GM19452 (cell line): ENCODE measurements around the gene STX17.

Source experiments
- ATAC-seq: cut with Tn5 transposase; IDR thresholded peaks from one replicate; pipeline ENCODE4 v1.9.1; 2021; ENCODE audit not compliant: unreplicated experiment

STX17 gene

GRCh38 chr9:99905833-99906402 lies 536 bp upstream of the STX17 start:
- ATAC-seq = peak; percentile 2

GRCh38 chr9:99907208-99907532 lies 716 bp downstream of the STX17 start:
- no peak for ATAC-seq

GRCh38 chr9:99911600-99911999 lies 5.1 kb downstream of the STX17 start:
- ATAC-seq = no peak

- ATAC-seq = no peak
These were observed 10.2 kb downstream of the STX17 start for GRCh38 chr9:99916650-99917049.

GRCh38 chr9:99918134-99918533 lies 11.7 kb downstream of the STX17 start:
- ATAC-seq = no peak

- no peak for ATAC-seq
These were observed 13.5 kb downstream of the STX17 start for GRCh38 chr9:99919930-99920329.

GRCh38 chr9:99921875-99922710 lies 15.6 kb downstream of the STX17 start:
- no peak for ATAC-seq

GRCh38 chr9:99922711-99923030 lies 16.2 kb downstream of the STX17 start:
- no peak for ATAC-seq

- ATAC-seq = no peak
These were observed 19.1 kb downstream of the STX17 start for GRCh38 chr9:99925541-99925940.

- no peak for ATAC-seq
These were observed 23.2 kb downstream of the STX17 start for GRCh38 chr9:99929652-99930051.

- ATAC-seq = no peak
These were observed 24.8 kb downstream of the STX17 start for GRCh38 chr9:99931155-99931840.

GRCh38 chr9:99936947-99937587 lies 30.6 kb downstream of the STX17 start:
- ATAC-seq = no peak

- no peak for ATAC-seq
These were observed 40.9 kb downstream of the STX17 start for GRCh38 chr9:99947395-99947794.

GRCh38 chr9:99948482-99948881 lies 42.0 kb downstream of the STX17 start:
- no peak for ATAC-seq

- ATAC-seq = no peak
These were observed 42.4 kb downstream of the STX17 start for GRCh38 chr9:99948896-99949295.

- ATAC-seq = no peak
These were observed 47.5 kb downstream of the STX17 start for GRCh38 chr9:99953861-99954507.

GRCh38 chr9:99954819-99955218 lies 48.4 kb downstream of the STX17 start:
- no peak for ATAC-seq

- ATAC-seq = no peak
These were observed 49.2 kb downstream of the STX17 start for GRCh38 chr9:99955606-99956005.

GRCh38 chr9:99962680-99963261 lies 56.3 kb downstream of the STX17 start:
- no peak for ATAC-seq

GRCh38 chr9:99964336-99964735 lies 57.9 kb downstream of the STX17 start:
- ATAC-seq = no peak

GRCh38 chr9:99966001-99966400 lies 59.5 kb downstream of the STX17 start:
- ATAC-seq = no peak
